HG03354 (cell line): ENCODE measurements around the gene SERPINF2.
"Not testable (repeated sequence)": the region's sequence is repeated elsewhere in the genome, so short reads cannot be mapped to it uniquely, and the experiment has no call there.

ENCODE experiments used
- ATAC-seq: cut with Tn5 transposase; IDR thresholded peaks from one replicate; pipeline ENCODE4 v1.9.1; 2021; ENCODE audit warnings: mild to moderate bottlenecking; ENCODE audit not compliant: unreplicated experiment, poor library complexity, severe bottlenecking

The SERPINF2 gene

GRCh38 chr17:1732833-1733321 is 9.8 kb upstream of the SERPINF2 start:
- ATAC-seq, result no peak

- no peak for ATAC-seq
Observed at GRCh38 chr17:1733759-1734158, 8.9 kb upstream of the SERPINF2 start.

GRCh38 chr17:1735418-1735817 is 7.3 kb upstream of the SERPINF2 start:
- ATAC-seq, result no peak

- ATAC-seq, result no peak
Observed at GRCh38 chr17:1735834-1736347, 6.8 kb upstream of the SERPINF2 start.

- ATAC-seq, result no peak
Observed at GRCh38 chr17:1736348-1737281, 6.1 kb upstream of the SERPINF2 start.

- ATAC-seq, result no peak
Observed at GRCh38 chr17:1737531-1738291, 5.0 kb upstream of the SERPINF2 start.

- ATAC-seq, result not testable (repeated sequence)
Observed at GRCh38 chr17:1741899-1742298, 772 bp upstream of the SERPINF2 start.

GRCh38 chr17:1743088-1743439 is 393 bp downstream of the SERPINF2 start:
- ATAC-seq, result no peak

GRCh38 chr17:1744551-1745512 is 2.2 kb downstream of the SERPINF2 start:
- no peak for ATAC-seq

- ATAC-seq, result no peak
Observed at GRCh38 chr17:1745513-1746020, 2.9 kb downstream of the SERPINF2 start.

- no peak for ATAC-seq
Observed at GRCh38 chr17:1746975-1747543, 4.4 kb downstream of the SERPINF2 start.

- ATAC-seq, result no peak
Observed at GRCh38 chr17:1750628-1751027, 8.0 kb downstream of the SERPINF2 start.

- no peak for ATAC-seq
Observed at GRCh38 chr17:1752425-1753262, 10.0 kb downstream of the SERPINF2 start.

GRCh38 chr17:1753767-1754429 is 11.2 kb downstream of the SERPINF2 start:
- no peak for ATAC-seq

- ATAC-seq, result no peak
Observed at GRCh38 chr17:1754430-1755112, 11.9 kb downstream of the SERPINF2 start.

- no peak for ATAC-seq
Observed at GRCh38 chr17:1755252-1755826, 12.7 kb downstream of the SERPINF2 start.

GRCh38 chr17:1755827-1756262 is 13.2 kb downstream of the SERPINF2 start:
- no peak for ATAC-seq
